ENCODE data around the gene CNOT1.

DNA sequence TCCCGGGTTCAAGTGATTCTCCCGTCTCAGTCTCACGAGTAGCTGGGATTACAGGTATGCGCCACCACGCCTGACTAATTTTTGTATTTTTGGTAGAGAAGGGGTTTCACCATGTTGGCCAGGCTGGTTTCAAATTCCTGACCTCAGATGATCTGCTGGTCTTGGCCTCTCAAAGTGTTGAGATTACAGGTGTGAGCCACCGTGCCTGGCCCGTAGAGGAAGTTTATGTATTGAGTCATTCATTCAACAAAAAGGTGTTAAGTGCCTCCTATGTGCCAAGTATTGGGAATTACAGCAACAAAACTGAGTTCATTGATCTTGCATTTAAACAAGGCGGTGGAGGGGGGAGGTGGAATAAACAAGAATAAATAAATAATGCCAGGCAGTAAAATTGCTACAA lies 10.2 kb upstream of the CNOT1 start:
- TF ChIP-seq POLR2A (IDR thresholded peaks at IDR 0.05) (no peak), POLR2AphosphoS5 (IDR thresholded peaks at IDR 0.05) (no peak), EP300 (IDR thresholded peaks at IDR 0.05) (no peak)
- TF ChIP-seq, protein P1, sequence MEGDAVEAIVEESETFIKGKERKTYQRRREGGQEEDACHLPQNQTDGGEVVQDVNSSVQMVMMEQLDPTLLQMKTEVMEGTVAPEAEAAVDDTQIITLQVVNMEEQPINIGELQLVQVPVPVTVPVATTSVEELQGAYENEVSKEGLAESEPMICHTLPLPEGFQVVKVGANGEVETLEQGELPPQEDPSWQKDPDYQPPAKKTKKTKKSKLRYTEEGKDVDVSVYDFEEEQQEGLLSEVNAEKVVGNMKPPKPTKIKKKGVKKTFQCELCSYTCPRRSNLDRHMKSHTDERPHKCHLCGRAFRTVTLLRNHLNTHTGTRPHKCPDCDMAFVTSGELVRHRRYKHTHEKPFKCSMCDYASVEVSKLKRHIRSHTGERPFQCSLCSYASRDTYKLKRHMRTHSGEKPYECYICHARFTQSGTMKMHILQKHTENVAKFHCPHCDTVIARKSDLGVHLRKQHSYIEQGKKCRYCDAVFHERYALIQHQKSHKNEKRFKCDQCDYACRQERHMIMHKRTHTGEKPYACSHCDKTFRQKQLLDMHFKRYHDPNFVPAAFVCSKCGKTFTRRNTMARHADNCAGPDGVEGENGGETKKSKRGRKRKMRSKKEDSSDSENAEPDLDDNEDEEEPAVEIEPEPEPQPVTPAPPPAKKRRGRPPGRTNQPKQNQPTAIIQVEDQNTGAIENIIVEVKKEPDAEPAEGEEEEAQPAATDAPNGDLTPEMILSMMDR (IDR thresholded peaks at IDR 0.05), result no peak
